ENCODE results near the gene MAPT. TPM values are rescaled to one million over a fixed set of nuclear protein-coding genes. Genes with fewer than 3 reads are reported as not detected.

MAPT gene
- total and polyA plus RNA-seq, 2 of the 13 experiments (the other 11 are each of a cell fraction or from before 2014, with no cell fraction given): 2.1 to 2.8 TPM

GRCh38 chr17:45934044-45934979 lies 40.0 kb downstream of the MAPT start (continued):
- TF ChIP-seq ZNF761 (CRISPR knock-in tag; conservative IDR thresholded peaks at IDR 0.05) (0 out of 2 replicates have a peak, but pooled peaks have one; percentile 48), TEAD3 (CRISPR knock-in tag; optimal IDR thresholded peaks at IDR 0.05; ENCODE audit: borderline replicate concordance) (no peak), ZSCAN25 (CRISPR knock-in tag; IDR thresholded peaks at IDR 0.05) (no peak), SIN3A (IDR thresholded peaks at IDR 0.05; ENCODE audit: borderline replicate concordance, low read depth, low read length) (no peak), ZNF501 (CRISPR knock-in tag; IDR thresholded peaks at IDR 0.05) (0 out of 2 replicates have a peak, but pooled peaks have one; percentile 27), HNRNPH1 (optimal IDR thresholded peaks at IDR 0.05; ENCODE audit: low read depth, low read length) (no peak), ZFYVE20 (CRISPR knock-in tag; IDR thresholded peaks at IDR 0.05; ENCODE audit: borderline replicate concordance, low read depth) (no peak), HMGXB4 (CRISPR knock-in tag; IDR thresholded peaks at IDR 0.05; ENCODE audit: borderline replicate concordance in 1 of 2, low read depth in 1 of 2) (peak in 1 of 2 experiments; percentile 29; a peak in 1 of 4 replicates), ZNF619 (CRISPR knock-in tag; IDR thresholded peaks at IDR 0.05) (no peak), AHR (CRISPR knock-in tag; IDR thresholded peaks at IDR 0.05) (no peak), ZBTB4 (CRISPR knock-in tag; IDR thresholded peaks at IDR 0.05; ENCODE audit: borderline replicate concordance) (peak; percentile 74; the same call in 1 of the 2 replicates), ZSCAN30 (CRISPR knock-in tag; IDR thresholded peaks at IDR 0.05) (peak; percentile 67; the same call in 1 of the 2 replicates)

All from HepG2 (cell line).